ENCODE measurements around the gene MYH13. TPM values are rescaled to one million over a fixed set of nuclear protein-coding genes. Genes with fewer than 3 reads are reported as not detected.

The MYH13 gene
- total RNA-seq, result not detected in 2 replicates

DNA sequence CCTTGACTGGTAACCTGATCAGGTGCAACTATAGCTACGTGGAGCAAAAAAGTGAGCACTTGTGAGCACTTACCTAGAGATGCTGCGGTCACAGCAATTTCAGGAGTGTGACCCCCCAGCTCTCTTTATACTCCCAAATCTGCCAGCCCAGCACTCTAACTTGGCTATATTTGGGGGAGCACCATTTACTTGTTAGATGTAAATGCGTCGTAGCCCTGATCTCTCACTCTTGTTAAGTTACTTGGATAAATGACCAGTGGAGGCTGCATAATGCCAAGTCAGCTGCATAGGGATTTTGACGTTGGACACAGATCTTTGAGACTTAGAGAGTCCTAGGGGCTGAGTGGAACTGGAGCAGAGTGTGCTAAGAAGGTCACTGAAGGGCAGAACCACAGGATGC lies at the start of gene MYH13:
TSS of gene MYH13 (minus strand) at position 101 of the 400 bp plus-strand sequence. CDS start 8,476 bp downstream, outside the sequence.
- H3K4me3 ChIP-seq (ENCODE audit: low read depth, low read length), result no peak within 1 kb of the TSS
- DNase-seq (ENCODE audit: low read depth), result no peak
- TF ChIP-seq, protein P1, sequence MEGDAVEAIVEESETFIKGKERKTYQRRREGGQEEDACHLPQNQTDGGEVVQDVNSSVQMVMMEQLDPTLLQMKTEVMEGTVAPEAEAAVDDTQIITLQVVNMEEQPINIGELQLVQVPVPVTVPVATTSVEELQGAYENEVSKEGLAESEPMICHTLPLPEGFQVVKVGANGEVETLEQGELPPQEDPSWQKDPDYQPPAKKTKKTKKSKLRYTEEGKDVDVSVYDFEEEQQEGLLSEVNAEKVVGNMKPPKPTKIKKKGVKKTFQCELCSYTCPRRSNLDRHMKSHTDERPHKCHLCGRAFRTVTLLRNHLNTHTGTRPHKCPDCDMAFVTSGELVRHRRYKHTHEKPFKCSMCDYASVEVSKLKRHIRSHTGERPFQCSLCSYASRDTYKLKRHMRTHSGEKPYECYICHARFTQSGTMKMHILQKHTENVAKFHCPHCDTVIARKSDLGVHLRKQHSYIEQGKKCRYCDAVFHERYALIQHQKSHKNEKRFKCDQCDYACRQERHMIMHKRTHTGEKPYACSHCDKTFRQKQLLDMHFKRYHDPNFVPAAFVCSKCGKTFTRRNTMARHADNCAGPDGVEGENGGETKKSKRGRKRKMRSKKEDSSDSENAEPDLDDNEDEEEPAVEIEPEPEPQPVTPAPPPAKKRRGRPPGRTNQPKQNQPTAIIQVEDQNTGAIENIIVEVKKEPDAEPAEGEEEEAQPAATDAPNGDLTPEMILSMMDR (IDR thresholded peaks at IDR 0.05; ENCODE audit: insufficient read depth, low read depth, low read length), result no peak

DNA sequence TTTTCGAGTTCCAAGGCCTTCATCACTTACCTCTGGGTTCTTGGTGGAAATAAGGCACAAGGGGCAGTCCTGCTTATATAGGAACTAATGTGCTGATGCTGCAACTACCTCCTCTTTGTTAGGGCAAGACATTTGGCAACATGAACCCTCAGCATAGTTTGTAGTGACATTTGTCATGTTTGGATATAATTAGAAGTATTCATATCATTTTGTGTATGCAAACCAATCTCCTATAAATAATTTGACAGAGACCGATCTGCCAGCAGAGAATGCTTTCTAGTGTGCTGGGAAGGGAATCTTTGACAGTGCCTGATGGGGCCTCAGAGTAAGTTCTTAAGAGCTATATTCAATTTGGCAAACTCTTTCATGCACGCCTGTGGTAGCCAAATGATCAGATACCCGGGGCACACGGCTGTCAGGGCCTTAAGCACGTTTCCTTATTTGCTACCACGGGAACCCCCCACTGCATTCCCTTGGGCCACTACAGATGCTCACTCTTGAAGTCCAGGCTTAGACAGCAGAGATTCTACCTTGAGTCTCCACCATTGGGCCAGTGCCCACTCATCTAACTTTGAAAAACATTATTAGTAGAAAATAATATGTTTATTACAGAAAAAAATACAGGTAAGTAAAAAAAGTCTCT lies 49.2 kb upstream of the MYH13 start, which contains the start of gene MYH8:
TSS of gene MYH8 (minus strand) at position 51 of the 643 bp plus-strand sequence. CDS start 1,723 bp downstream, outside the sequence.
- H3K4me3 ChIP-seq (ENCODE audit: low read depth, low read length), result no peak within 1 kb of the TSS
- no peak for DNase-seq (ENCODE audit: low read depth)
- TF ChIP-seq, protein P1 (IDR thresholded peaks at IDR 0.05; ENCODE audit: insufficient read depth, low read depth, low read length), result no peak

DNA sequence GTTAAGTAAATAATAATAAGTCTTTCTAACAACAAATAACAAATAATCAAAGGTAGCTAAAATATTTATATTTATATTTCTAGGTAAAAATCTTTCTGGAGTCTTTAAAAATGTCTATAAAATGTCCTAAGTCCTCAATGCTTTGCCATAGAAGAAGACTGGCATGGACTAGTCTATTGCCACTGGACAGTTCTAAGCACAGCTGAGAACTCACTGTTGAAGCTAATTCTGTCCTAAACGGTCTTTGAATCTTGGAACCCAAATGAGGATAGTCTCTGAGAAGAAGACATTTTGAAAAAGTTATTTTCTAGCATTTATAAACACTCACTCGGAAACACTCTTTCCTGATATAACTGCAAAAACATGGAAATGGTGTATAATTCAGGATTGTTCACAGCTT lies 48.4 kb upstream of the MYH13 start:
- TF ChIP-seq, protein P1 (IDR thresholded peaks at IDR 0.05; ENCODE audit: insufficient read depth, low read depth, low read length), result no peak
- DNase-seq (ENCODE audit: low read depth), result no peak

DNA sequence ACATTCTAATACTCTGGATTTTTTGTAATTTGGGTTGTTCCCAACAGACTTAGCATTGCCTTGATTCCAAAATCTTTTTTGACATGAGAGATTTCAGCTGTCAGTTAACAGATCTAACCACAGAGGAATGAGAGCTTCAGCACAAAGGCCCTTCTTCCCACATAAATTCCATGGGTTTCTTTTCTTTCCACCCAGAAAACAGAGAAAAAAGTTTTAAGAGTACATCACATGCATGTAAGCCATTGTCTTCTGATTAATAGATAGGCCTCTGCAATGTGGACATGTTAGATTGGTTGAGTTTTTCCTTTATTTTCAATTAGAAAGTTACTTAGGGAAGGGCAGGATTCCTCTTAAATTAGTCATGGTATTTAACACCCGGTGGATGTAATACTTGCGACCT lies 48.0 kb upstream of the MYH13 start:
- no peak overlapping the region for H3K4me3 ChIP-seq (ENCODE audit: low read depth, low read length)
- DNase-seq (ENCODE audit: low read depth), result no peak
- TF ChIP-seq, protein P1 (IDR thresholded peaks at IDR 0.05; ENCODE audit: insufficient read depth, low read depth, low read length), result no peak

More for the DNA sequence above, 48.4 kb upstream of the MYH13 start:
- no peak overlapping the region for H3K4me3 ChIP-seq (ENCODE audit: low read depth, low read length)

DNA sequence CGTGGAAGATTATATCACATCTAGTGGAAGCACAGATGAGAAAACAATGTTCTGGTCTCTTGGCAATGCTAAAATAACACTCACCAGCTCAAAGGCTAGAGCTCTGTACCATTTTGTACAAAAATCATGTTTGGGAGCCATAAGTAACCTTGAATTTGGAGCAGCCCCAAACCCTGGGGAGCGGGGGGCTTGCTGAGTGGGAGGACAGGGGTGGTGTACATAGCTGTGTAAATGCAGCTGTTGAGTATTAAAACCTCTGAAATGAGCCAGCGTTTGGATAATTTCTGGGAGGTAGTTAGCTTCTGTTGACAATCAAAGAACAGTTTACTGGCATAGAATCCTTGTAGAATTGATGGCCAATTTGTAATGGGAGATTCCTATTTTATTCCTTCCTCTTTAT lies 44.6 kb upstream of the MYH13 start:
- no peak for DNase-seq (ENCODE audit: low read depth)
- TF ChIP-seq, protein P1 (IDR thresholded peaks at IDR 0.05; ENCODE audit: insufficient read depth, low read depth, low read length), result no peak
- no peak overlapping the region for H3K4me3 ChIP-seq (ENCODE audit: low read depth, low read length)

DNA sequence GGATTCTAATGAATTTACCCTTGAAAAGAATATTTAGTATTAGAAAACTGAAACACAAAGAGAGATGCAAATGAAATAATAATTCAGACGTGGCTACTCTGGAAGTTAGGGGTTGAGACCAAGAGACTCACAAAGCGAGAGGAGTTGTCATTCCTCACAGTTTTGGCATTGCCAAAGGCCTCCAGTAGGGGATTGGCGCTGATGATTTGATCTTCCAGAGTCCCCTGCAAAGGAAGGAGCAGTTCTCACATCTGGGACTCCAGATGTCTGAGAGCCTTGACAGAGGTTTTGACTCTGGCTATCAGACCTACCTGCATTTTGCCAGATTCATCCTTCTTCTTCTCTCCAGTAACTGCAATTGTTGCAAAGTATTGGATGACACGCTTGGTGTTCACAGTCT lies 42.4 kb upstream of the MYH13 start:
- H3K4me3 ChIP-seq (ENCODE audit: low read depth, low read length), result no peak overlapping the region
- TF ChIP-seq, protein P1 (IDR thresholded peaks at IDR 0.05; ENCODE audit: insufficient read depth, low read depth, low read length), result no peak
- DNase-seq (ENCODE audit: low read depth), result no peak

DNA sequence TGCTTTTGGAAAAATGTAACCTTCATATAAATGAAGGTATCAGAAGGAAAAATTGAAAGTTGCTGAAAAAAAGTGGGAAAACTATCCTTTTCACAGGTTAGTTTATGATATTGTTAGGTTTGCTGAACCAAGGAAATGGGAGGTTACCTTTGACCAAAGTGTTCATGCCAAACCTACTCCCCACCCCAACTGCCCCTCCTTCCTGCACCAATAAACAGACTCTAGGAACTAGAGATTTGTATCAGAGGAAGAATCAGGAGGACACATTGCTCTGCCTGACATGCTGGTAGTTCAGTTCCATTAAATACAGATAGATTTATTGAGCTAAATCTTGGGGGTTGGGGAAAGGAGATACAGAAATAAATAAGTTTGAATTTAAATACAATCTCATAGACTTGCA lies 30.8 kb upstream of the MYH13 start:
- H3K4me3 ChIP-seq (ENCODE audit: low read depth, low read length), result no peak overlapping the region
- DNase-seq (ENCODE audit: low read depth), result no peak
- TF ChIP-seq, protein P1 (IDR thresholded peaks at IDR 0.05; ENCODE audit: insufficient read depth, low read depth, low read length), result no peak

Measured in fibroblast of villous mesenchyme (primary cell).